Neural cell (in vitro differentiated cells): ENCODE measurements around the gene CERT1.

ENCODE experiments used
- EP300 ChIP-seq: fragments of 450-650 bp; conservative IDR thresholded peaks from 2 replicates; pipeline ENCODE4 v1.6.1; 2014; ENCODE audit warnings: antibody characterized with exemption, mild to moderate bottlenecking, moderate library complexity; ENCODE audit not compliant: poor library complexity, severe bottlenecking
- POLR2AphosphoS5 ChIP-seq: IDR thresholded peaks from 2 replicates; pipeline ENCODE4 v1.6.1; 2012
- SMC3 ChIP-seq: fragments of 450-650 bp; conservative IDR thresholded peaks from 2 replicates; pipeline ENCODE4 v1.6.1; 2014; ENCODE audit warnings: antibody characterized with exemption, mild to moderate bottlenecking, moderate library complexity; ENCODE audit not compliant: poor library complexity
- TAF1 ChIP-seq: IDR thresholded peaks from 2 replicates; pipeline ENCODE4 v1.6.1; 2012; ENCODE audit warnings: low read depth
- TF ChIP-seq, protein P1 (sequence below): IDR thresholded peaks from 2 replicates; pipeline ENCODE4 v1.6.1; 2012; ENCODE audit warnings: borderline replicate concordance
- TF ChIP-seq, protein P2 (sequence below): fragments of 450-650 bp; IDR thresholded peaks from 2 replicates; pipeline ENCODE4 v1.5.1; 2014; ENCODE audit warnings: antibody characterized with exemption, mild to moderate bottlenecking, moderate library complexity; ENCODE audit not compliant: poor library complexity, severe bottlenecking

DNA sequence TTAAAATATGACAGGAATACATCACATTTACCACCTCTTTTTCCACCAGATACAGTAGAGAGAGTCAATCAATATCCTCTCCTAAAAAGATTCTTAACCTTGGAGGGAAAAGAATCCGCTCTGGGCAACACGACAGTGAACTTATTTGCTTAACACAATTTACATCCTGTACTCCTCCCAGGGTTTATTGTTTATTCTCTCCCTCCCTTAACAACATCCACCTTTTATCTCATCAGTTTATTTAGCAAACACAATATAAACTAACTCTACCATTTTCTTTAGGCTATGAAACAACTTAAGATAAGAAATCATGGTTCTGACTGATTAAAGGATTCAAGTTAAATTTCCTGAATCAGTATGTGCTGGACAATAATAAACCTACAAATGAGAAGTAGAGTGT, 50.9 kb downstream of the CERT1 start:
- TF ChIP-seq, protein P1, sequence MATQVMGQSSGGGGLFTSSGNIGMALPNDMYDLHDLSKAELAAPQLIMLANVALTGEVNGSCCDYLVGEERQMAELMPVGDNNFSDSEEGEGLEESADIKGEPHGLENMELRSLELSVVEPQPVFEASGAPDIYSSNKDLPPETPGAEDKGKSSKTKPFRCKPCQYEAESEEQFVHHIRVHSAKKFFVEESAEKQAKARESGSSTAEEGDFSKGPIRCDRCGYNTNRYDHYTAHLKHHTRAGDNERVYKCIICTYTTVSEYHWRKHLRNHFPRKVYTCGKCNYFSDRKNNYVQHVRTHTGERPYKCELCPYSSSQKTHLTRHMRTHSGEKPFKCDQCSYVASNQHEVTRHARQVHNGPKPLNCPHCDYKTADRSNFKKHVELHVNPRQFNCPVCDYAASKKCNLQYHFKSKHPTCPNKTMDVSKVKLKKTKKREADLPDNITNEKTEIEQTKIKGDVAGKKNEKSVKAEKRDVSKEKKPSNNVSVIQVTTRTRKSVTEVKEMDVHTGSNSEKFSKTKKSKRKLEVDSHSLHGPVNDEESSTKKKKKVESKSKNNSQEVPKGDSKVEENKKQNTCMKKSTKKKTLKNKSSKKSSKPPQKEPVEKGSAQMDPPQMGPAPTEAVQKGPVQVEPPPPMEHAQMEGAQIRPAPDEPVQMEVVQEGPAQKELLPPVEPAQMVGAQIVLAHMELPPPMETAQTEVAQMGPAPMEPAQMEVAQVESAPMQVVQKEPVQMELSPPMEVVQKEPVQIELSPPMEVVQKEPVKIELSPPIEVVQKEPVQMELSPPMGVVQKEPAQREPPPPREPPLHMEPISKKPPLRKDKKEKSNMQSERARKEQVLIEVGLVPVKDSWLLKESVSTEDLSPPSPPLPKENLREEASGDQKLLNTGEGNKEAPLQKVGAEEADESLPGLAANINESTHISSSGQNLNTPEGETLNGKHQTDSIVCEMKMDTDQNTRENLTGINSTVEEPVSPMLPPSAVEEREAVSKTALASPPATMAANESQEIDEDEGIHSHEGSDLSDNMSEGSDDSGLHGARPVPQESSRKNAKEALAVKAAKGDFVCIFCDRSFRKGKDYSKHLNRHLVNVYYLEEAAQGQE, result no peak
- TF ChIP-seq, protein P2, sequence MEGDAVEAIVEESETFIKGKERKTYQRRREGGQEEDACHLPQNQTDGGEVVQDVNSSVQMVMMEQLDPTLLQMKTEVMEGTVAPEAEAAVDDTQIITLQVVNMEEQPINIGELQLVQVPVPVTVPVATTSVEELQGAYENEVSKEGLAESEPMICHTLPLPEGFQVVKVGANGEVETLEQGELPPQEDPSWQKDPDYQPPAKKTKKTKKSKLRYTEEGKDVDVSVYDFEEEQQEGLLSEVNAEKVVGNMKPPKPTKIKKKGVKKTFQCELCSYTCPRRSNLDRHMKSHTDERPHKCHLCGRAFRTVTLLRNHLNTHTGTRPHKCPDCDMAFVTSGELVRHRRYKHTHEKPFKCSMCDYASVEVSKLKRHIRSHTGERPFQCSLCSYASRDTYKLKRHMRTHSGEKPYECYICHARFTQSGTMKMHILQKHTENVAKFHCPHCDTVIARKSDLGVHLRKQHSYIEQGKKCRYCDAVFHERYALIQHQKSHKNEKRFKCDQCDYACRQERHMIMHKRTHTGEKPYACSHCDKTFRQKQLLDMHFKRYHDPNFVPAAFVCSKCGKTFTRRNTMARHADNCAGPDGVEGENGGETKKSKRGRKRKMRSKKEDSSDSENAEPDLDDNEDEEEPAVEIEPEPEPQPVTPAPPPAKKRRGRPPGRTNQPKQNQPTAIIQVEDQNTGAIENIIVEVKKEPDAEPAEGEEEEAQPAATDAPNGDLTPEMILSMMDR, result no peak
- TF ChIP-seq EP300 (no peak), TAF1 (no peak), SMC3 (no peak), POLR2AphosphoS5 (no peak)
